ENCODE data around the gene HOXB8. TPM values are rescaled to one million over a fixed set of nuclear protein-coding genes. Genes with fewer than 3 reads are reported as not detected.

HOXB8 gene
- total RNA-seq: 19.7 and 22.9 TPM in 2 replicates
- long read RNA-seq: 0 reads

DNA sequence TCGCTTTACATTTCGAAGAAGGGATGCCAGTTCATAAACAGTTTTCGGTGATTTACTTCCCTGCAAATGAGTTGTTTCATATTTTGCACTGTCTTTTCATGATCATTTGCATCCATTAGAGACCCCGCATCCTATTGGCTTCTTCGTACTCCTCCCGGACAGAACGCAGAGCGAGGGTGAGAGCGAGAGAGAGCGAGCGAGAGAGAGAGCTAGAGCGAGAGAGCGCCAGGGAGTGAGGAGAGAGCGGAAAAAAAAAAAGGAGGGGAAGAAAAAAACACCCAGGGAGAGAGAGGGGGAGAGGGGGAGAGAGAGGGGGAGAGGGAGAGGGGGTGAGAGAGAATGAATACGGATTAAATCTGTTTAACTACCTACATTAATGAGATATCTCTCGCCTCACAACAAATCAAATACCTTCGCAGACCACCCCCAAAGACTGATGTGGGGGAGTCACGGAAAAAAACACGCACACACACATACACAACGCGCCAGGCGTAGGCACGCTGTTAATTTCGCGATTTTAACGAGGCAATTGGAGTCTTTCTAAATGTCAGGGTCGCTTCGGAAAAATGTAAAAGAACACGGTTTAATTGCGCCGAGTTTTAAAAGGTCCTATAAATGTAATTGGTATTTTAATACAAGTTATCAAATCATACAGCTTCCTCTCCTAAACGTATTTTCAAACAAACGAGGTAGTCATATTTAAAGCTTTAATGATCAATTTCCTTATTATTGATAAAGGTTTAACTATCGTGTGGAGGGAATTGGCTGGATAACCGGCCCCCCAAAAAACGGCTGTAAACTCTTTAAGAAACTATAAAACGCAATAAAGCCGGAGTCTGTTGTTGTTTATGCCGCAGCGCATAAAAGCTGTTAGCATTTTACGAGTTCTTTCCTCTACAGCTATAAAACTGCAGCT, at the start of gene HOXB8:
TSS of gene HOXB8 (minus strand) at position 246 of the 916 bp plus-strand sequence. CDS start 588 bp downstream, outside the sequence.
- Mint-ChIP-seq H3K27me3 (ENCODE audit: low read depth) (peaks cover 100% of the 10 kb centered on the region), H3K9me3 (no peaks in the 10 kb centered on the region), H3K4me3 (peak within 1 kb of the TSS; percentile 88), H3K4me1 (peaks cover 21% of the 10 kb centered on the region), H3K27ac (ENCODE audit: unreplicated experiment) (peak within 1 kb of the TSS; percentile 87), H3K36me3 (ENCODE audit: low read depth) (peaks cover 13% of the 10 kb centered on the region)
- DNase-seq (ENCODE audit: low read depth, low spot score): no peak
- TF ChIP-seq, protein P1, sequence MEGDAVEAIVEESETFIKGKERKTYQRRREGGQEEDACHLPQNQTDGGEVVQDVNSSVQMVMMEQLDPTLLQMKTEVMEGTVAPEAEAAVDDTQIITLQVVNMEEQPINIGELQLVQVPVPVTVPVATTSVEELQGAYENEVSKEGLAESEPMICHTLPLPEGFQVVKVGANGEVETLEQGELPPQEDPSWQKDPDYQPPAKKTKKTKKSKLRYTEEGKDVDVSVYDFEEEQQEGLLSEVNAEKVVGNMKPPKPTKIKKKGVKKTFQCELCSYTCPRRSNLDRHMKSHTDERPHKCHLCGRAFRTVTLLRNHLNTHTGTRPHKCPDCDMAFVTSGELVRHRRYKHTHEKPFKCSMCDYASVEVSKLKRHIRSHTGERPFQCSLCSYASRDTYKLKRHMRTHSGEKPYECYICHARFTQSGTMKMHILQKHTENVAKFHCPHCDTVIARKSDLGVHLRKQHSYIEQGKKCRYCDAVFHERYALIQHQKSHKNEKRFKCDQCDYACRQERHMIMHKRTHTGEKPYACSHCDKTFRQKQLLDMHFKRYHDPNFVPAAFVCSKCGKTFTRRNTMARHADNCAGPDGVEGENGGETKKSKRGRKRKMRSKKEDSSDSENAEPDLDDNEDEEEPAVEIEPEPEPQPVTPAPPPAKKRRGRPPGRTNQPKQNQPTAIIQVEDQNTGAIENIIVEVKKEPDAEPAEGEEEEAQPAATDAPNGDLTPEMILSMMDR (conservative IDR thresholded peaks at IDR 0.05): no peak

DNA sequence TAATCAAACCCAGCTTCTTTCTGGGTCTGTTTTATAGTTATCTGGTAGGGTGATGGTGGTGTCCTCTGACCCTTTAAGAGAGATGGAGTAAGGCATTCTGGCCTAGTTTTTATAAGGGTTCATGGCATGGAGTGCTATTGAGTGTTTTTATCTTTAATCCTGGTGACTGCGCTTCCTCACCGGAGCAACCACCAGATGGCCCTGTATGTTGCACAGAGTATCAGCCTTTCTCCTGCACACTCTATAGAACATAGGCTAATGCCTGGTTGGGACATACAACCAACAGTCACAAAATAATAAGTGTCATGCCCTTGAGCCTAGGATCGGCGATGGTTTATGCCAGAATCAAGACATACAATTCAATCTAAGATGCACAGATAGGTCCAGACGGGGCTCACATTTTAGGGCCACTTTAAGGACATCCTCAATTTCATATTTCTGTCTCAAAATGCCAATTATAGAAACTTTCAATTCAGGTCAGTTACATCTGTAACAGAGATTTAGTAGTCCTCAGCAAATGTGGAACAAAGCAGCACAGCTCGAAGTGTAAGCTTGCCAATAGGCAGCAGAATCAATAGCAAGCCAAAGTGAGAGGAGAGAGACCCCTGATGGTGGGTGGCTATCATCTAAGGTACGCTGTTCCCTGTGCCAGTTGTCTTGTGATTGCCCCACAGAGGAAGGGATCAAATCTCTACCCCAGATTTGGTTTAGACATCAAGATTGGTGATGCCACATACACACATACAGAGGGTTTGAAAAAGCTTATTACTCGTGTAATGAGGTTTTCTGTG, 48.2 kb upstream of the HOXB8 start:
- Mint-ChIP-seq H3K4me1 (no peaks in the 10 kb centered on the region), H3K27me3 (ENCODE audit: low read depth) (peaks cover 86% of the 10 kb centered on the region), H3K27ac (ENCODE audit: unreplicated experiment) (no peak overlapping the region), H3K4me3 (no peak overlapping the region), H3K36me3 (ENCODE audit: low read depth) (no peaks in the 10 kb centered on the region), H3K9me3 (peaks cover 3% of the 10 kb centered on the region)
- DNase-seq (ENCODE audit: low read depth, low spot score): no peak
- TF ChIP-seq, protein P1 (conservative IDR thresholded peaks at IDR 0.05): no peak

DNA sequence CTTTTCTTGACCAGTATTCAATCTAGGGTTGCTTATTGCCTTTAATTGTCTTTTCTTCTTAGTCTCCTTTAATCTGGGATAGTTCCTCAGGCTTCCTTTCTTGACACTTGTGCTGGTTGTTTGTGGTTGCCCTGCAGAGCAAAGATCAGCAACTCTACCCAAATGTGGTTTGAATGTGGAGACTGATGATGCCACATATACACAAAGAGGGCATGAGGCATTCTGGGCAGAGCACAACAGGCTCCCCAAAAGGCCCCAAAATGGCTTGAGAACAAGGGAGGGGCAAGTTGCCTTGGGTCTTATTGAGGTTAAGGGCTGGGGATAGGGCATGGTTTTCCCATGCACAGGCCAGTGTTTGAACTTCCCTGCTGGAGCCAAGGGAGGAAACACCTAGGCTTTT, 40.8 kb upstream of the HOXB8 start:
- H3K4me1 Mint-ChIP-seq: no peaks in the 10 kb centered on the region
- no peak for DNase-seq (ENCODE audit: low read depth, low spot score)
- H3K9me3 Mint-ChIP-seq: no peaks in the 10 kb centered on the region
- H3K36me3 Mint-ChIP-seq (ENCODE audit: low read depth): no peaks in the 10 kb centered on the region
- peaks cover 88% of the 10 kb centered on the region for H3K27me3 Mint-ChIP-seq (ENCODE audit: low read depth)
- no peak overlapping the region for H3K4me3 Mint-ChIP-seq
- TF ChIP-seq, protein P1 (conservative IDR thresholded peaks at IDR 0.05): no peak
- no peak overlapping the region for H3K27ac Mint-ChIP-seq (ENCODE audit: unreplicated experiment)

DNA sequence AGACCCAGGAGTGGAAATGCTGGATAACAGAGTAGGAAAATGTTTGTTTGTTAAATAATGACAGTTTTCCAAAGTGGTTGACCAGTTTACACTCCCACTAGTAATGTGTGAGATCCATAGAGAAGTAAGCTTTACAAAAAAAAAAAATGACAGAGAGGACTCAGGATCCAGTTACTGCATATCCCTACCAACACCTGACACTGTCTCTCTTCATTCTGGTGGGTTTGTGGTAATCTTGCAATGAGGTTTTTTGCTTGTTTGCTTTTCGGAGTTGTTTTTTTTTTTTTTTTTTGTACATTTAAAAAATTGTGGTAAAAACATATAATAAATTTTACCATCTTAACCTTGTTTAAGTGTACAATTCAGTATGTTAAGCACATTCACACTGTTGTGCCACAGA, 34.6 kb upstream of the HOXB8 start:
- no peak overlapping the region for H3K27ac Mint-ChIP-seq (ENCODE audit: unreplicated experiment)
- H3K4me3 Mint-ChIP-seq: no peak overlapping the region
- H3K27me3 Mint-ChIP-seq (ENCODE audit: low read depth): peaks cover 93% of the 10 kb centered on the region
- H3K36me3 Mint-ChIP-seq (ENCODE audit: low read depth): no peaks in the 10 kb centered on the region
- no peaks in the 10 kb centered on the region for H3K9me3 Mint-ChIP-seq
- H3K4me1 Mint-ChIP-seq: no peaks in the 10 kb centered on the region
- TF ChIP-seq, protein P1 (conservative IDR thresholded peaks at IDR 0.05): no peak
- DNase-seq (ENCODE audit: low read depth, low spot score): no peak

DNA sequence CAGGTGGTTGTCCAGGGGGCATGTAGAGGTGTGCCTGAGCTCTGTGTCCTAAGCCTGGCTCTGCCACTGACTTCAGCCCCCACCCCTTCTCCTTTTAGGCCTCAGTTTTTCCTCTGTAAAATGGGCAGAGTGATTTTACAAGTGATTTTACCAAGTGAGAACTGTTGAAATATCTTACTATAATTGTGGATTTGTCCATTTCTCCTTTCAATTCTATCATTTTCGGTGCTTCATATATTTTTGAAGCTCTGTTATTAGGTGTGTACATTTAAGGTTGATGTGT, 32.8 kb upstream of the HOXB8 start:
- no peak for DNase-seq (ENCODE audit: low read depth, low spot score)
- Mint-ChIP-seq H3K27me3 (ENCODE audit: low read depth) (peaks cover 95% of the 10 kb centered on the region), H3K36me3 (ENCODE audit: low read depth) (no peaks in the 10 kb centered on the region), H3K27ac (ENCODE audit: unreplicated experiment) (no peak overlapping the region), H3K4me1 (no peaks in the 10 kb centered on the region), H3K9me3 (no peaks in the 10 kb centered on the region), H3K4me3 (no peak overlapping the region)
- TF ChIP-seq, protein P1 (conservative IDR thresholded peaks at IDR 0.05): no peak

Measured in neural crest cell (in vitro differentiated cells).